HG02870 (cell line): ENCODE results near the gene KRI1.

ENCODE experiments used
- ATAC-seq: cut with Tn5 transposase; IDR thresholded peaks from one replicate; pipeline ENCODE4 v1.9.1; 2021; ENCODE audit warnings: mild to moderate bottlenecking, moderate library complexity; ENCODE audit not compliant: unreplicated experiment

KRI1 gene

GRCh38 chr19:10519421-10519820 is 46.4 kb downstream of the KRI1 start:
- ATAC-seq = no peak

- ATAC-seq = no peak
These were observed 47.1 kb downstream of the KRI1 start for GRCh38 chr19:10518444-10519361.

GRCh38 chr19:10517760-10518443 is 47.9 kb downstream of the KRI1 start:
- ATAC-seq = no peak

- ATAC-seq = no peak
These were observed 48.5 kb downstream of the KRI1 start, which contains the start of gene S1PR5 for GRCh38 chr19:10517361-10517759. S1PR5 (minus strand) TSS chr19:10517447; CDS start chr19:10515011, 2,436 bp downstream.

- ATAC-seq = no peak
These were observed 49.0 kb downstream of the KRI1 start for GRCh38 chr19:10516671-10517286.

- no peak for ATAC-seq
These were observed 49.8 kb downstream of the KRI1 start for GRCh38 chr19:10516064-10516385.

GRCh38 chr19:10514211-10515145 is 51.3 kb downstream of the KRI1 start:
- ATAC-seq = no peak

GRCh38 chr19:10513223-10513622 is 52.6 kb downstream of the KRI1 start:
- no peak for ATAC-seq

- no peak for ATAC-seq
These were observed 55.5 kb downstream of the KRI1 start for GRCh38 chr19:10510301-10510802.

- ATAC-seq = no peak
These were observed 57.1 kb downstream of the KRI1 start for GRCh38 chr19:10508707-10509106.

- ATAC-seq = no peak
These were observed 57.8 kb downstream of the KRI1 start for GRCh38 chr19:10508036-10508435.

GRCh38 chr19:10505583-10506229 is 60.1 kb downstream of the KRI1 start:
- no peak for ATAC-seq
